HG02852 (cell line): ENCODE results near the gene PLA2G2D.
A peak's percentile ranks its signal among the peaks of the same experiment; 100 is the strongest.

Experiments
- ATAC-seq: cut with Tn5 transposase; IDR thresholded peaks from one replicate; pipeline ENCODE4 v1.9.1; 2021; ENCODE audit warnings: mild to moderate bottlenecking, moderate library complexity; ENCODE audit not compliant: unreplicated experiment

PLA2G2D gene

GRCh38 chr1:20089328-20090077, 29.8 kb downstream of the PLA2G2D start:
- no peak for ATAC-seq

GRCh38 chr1:20087668-20088067, 31.7 kb downstream of the PLA2G2D start:
- ATAC-seq: no peak

DNA sequence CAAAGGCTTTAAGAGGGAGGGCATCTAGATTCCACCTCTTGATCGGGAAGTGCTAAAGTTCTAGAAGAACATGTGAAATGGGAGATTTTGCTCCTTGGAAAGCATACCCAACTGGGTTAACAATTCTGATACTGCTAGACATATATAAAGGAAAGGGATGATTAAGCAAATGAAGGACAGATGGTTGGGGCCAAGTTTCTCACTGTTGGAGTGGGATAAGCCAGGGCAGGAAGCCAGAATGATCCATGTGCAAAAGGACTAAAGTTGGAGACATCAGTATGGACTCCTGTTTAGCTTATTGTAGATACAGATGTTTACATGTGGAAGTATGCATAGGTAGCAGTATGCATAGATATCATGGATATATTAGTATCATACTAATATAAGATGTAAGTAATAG, 32.5 kb downstream of the PLA2G2D start:
- ATAC-seq: no peak

DNA sequence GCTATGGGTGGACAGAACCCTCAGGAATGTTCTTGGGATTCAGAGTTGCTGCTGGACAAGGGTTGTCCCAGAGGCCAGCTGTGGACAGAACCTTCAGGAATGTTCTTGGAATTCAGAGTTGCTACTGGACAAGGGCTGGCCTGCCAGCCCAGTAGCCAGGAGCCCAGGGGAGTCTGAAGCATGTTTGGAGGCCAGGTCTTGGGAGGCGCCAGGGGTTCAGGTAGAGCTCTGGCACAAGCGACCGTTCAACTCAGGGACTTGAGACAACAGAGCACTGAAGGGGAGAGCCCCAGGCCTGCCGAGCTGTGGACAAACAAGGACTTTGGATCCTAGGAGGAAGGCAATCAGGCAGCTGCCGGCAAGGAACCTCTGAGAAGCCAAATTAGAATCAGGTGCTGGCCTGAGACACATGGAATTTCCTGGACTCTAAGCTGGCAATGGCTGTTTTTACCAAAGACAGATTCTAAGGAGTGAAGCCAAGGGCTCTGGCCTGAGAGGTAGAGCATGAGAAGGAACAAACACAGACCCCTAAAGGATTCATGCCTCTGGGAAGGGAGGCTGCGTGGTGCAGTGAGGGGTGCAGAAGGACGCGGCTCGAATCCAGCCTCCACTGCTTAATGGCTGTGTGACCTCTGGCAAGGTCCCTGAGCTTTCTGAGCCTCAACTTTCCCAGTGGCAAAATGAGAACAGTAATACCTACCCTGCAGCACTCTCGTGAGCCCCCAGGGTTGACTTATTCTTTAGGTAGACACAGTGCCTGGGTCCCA, 36.0 kb downstream of the PLA2G2D start:
- ATAC-seq: no peak

DNA sequence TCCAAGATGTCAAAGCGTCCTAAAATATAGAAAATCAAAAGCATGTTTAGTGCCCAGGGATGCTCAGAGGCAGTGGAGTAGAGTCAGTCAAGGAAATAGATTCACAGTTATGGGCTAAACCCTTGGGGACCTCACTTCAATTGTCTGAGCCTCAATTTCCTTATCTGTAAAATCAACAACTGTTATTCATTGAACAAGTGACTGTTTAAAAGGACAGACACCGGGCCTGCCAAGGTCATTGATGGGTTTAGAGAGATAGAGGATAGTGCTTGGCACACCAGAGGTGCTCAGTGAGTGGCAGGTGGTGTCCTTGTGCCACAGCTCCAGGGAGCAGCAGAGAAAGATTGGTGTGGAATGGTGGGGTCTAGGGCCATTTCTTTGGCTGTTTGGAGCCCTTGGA, 36.6 kb downstream of the PLA2G2D start:
- ATAC-seq: no peak

DNA sequence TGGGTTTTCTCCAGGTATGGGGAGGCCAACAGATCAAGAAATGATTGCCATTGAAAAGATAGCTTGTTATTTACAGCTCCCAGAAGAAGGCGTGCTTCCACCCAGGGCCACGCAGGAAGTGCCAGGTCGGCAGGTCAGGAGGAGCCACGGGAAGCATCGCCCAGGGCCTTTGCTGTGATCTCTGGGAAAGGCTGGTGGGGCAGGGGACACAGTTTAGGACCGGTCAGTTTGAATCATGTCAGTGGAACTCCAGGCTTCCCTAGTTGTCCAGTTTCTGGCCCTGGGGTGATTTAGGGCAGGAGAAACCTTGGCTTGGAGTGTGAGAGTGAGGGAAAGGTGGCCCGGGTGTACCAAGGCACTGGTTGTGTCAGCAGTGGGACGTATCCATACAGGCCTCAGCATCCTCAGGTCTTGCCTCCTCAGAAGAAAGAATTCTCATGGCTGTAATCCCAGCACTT, 38.0 kb downstream of the PLA2G2D start:
- ATAC-seq: no peak

DNA sequence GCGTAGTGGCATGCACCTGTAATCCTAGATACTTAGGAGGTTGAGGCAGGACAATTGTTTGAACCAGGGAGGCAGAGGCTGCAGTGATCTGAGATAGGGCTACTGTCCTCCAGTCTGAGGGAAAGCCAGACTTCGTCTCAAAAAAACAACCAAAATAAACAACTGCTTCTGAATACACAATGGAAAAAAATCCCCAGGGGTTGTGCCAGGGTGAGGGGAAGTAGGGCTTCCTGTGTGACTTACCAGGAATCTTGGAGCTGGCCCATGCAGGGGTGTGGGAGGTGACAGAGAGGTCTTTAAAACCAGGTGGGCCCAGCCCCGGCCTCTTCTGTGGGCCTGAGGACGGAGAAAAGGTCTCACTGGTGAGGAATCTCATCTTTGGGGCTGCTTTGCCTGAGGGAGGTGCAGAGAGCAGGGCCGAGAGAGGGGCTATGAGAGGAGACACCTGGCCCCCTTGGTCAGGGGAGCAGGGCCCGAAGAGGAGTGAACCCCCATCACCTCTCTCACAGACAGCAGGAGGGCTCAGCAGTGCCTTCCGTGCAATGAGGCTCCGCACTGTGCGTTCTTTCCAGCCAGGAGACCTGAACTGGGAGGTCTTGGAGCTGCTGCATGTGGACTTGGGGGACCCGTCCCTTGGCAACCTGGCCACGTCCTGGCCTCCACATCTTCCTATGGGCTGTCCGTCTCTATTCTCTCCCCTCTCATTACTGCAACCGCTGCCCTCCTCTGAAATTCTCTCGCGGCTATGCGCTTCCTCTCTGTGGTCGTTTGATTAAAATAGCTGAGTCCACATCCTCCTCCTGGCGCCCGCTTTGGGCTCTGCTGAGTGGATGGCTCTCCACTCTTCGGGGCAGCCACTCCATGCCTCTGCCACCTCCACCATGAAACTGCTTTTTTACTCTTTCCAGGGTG, 38.6 kb downstream of the PLA2G2D start:
- no peak for ATAC-seq

DNA sequence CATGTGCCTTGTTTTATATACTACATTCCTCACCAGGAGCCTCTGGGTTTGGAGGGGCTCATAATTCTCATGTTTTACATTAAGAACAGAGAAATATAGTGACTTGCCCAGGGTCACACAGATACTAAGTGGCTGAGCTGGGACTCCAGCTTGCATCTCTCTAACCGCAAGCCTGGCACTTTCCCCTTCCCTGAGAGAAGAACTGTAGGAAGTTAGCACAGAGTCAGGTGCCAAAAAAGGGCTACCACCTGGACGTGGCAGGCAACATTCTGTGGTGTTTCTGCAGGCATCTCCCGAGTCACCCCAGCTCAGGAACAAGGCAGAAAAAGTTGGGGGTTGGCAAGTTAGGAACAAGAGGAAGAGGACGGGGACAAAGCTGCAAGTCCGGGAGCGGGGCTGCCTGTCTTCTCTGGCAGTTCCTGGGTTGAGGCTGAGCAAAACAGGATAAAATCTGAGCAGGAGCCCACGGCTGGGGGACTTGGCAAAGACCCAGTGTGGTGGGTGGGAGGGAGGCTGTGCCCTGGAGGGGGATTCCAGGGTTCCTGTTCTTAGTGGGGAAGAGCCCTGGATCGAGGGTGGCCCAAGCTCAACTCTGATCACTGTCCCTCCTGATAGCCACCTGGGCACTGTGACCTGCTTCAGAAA, 39.6 kb downstream of the PLA2G2D start:
- no peak for ATAC-seq

DNA sequence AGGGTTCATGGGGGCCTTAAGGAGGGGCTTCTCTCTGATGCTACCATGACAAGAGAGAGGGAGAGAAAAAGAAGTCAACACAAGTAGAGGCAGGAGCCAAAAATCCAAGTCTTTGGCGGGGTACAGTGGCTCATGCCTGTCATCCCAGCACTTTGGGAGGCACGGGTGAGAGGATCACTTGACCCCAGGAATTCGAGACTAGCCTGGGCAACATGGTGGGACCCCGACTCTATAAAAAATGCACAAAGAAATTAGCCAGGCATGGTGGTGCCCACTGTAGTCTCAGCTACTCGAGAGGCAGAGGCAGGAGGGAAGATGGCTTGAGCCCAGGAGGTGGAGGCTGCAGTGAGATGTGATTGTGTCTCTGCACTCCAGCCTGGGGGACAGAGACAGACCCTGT, 40.6 kb downstream of the PLA2G2D start:
- ATAC-seq: no peak

DNA sequence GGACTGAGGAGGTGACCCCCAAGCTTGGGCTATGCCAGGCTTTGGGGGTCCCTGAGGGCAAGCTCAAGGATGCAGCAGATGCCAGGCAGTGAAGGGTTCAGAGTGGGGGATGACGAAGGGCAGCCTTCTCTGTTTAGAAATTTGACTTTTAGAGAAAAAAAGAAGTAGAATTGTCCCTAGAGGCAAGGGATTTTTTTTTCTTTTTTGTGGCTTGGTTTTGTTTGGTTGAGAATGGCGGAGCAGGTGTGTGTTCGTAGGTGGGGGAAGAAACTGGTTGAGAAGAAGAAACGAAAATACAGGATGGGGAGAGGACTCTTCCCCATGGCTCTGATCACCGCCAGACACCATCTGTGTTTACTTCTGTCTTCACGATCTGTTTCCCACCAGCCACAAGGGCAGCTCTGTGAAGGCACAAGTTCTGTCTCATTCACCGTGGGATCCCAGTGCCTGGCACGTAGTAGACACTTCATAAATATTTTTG, 41.1 kb downstream of the PLA2G2D start:
- ATAC-seq: peak; percentile 59

GRCh38 chr1:20076710-20077461, 42.5 kb downstream of the PLA2G2D start:
- ATAC-seq: no peak

DNA sequence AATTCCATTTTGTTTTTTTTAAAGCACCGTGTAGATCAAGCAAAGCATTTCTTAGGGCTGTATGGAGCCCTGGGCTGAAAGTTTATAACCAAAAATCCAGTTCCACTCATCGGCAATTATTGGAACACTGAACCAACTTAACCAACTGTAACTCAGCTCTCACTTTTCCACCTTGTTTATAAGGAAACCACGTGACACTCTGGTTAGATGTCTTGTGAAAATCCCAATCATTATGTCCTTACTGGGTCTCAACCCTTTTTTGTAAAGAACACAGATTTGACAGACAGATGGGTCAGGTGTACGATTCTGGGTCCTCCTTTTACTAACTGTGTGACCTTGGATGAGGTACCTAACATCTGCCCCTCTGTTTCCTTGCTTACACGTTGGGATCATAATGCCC, 43.1 kb downstream of the PLA2G2D start:
- no peak for ATAC-seq

- no peak for ATAC-seq
Measured at GRCh38 chr1:20075345-20075744, 44.0 kb downstream of the PLA2G2D start.

DNA sequence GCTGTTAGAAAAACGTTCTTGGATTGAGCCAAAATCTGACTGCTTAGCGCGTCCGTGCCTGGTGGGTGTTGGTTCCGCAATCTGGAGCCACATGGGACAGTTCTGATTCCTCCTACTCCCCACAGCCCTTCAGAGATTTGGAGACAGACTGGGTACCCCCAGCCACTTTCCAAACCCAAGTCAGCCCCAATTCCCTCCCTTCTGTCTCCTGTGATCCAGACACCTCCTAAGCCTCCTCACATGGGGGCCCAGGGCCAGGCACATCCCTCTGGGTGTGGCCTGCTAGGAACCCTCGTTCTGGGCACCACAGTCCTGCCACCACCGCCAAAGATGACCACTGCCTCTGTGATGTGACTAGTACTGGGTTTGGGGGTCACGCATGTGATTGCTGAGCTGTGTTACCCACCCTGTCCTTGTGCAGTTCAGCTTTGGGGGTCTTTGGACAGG, 44.6 kb downstream of the PLA2G2D start:
- no peak for ATAC-seq

DNA sequence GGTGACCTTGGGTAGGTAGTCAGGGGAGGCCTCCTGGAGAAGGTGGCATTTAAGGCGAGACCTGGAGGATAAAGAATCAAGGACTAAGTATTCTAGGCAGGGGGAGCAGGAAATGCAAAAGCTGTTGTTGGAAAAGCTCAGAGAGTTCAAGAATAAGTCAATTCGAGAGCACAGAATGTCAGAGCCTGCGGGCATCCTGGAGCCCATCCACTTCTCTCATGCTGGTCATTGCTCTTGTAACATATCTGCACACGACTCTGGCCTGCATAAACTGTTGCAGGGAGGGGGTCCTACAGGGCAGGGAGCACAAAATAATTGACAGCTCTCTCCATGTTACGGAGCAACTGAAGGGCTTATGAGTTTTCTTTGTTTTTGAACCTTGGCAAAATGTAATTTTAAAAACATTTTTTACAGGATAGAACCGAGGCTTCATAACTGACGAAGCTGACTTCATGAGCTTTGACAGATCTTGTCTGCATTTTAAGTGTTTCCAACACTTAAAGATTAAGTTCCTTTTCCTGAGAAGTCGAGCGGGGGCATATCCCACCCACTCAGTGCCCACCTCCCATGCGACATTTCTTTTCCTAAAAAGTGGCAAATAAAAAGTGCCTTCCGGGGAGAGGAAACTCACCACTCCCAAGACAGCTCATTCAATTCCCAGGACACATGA, 45.1 kb downstream of the PLA2G2D start:
- ATAC-seq: no peak

GRCh38 chr1:20073256-20073655, 46.1 kb downstream of the PLA2G2D start:
- ATAC-seq: no peak

DNA sequence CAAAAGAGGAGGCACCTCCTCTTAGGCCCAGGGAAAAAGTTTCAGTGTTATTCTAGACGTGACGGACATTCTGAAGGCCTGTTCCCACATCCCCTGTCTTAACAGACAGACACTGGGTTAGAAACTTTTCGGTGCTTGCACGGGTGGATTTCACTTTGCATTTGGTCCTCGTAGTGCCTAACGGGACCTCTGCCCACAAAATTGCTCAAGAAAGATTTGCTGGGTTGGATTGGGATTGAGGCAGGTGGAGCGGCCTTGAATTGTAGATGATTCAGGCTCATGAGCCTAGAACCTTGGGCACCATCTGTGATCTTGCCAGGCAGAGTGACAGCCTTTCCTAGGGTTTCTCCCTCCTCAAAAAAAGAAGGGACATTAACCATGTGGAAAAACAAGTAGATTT, 46.6 kb downstream of the PLA2G2D start:
- ATAC-seq: no peak

DNA sequence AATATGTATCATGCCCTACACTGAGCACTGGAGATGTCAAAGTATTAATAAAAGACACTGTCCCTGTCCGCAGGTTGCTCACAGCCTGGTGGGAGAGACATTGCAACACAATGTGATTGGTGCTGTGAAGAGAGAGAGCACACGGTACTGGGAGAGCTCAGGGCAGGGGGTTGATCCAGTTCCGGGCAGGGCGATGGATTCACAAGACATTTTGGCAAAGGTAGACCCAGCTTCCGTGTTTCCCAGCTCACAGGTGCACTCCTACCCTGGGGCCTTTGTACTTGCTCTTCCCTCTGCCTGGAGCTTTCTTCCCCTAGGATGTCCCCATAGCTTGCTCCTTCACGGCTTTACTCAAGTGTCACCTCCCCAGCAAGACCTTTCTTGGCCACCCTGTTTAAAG, 47.9 kb downstream of the PLA2G2D start:
- ATAC-seq: no peak

- ATAC-seq: no peak
Measured at GRCh38 chr1:20070357-20070756, 49.0 kb downstream of the PLA2G2D start.
